Kidney epithelial cell (primary cell): Measurements from ENCODE around the gene SORBS1. TPM values are rescaled to one million over a fixed set of nuclear protein-coding genes. Genes with fewer than 3 reads are reported as not detected.

Experiments
- DNase-seq: peaks from one replicate; pipeline ENCODE4 v3.0.0-alpha.2; 2010; ENCODE audit warnings: low read depth
- H3K27me3 ChIP-seq: 2 replicates; pipeline ENCODE4 v1.6.0; 2011; ENCODE audit warnings: low read length; ENCODE audit not compliant: control insufficient read depth, insufficient read depth
- H3K36me3 ChIP-seq: 2 replicates; pipeline ENCODE4 v1.5.1; 2011; ENCODE audit warnings: low read length; ENCODE audit not compliant: control insufficient read depth, insufficient read depth
- H3K4me3 ChIP-seq: 2 replicates; pipeline ENCODE4 v1.5.1; 2011; ENCODE audit warnings: low read depth, mild to moderate bottlenecking, control low read depth, low read length
- CTCF ChIP-seq: IDR thresholded peaks from 2 replicates; pipeline ENCODE4 v1.5.1; 2011; ENCODE audit warnings: mild to moderate bottlenecking, moderate library complexity, low read length, control low read depth, inconsistent platforms; ENCODE audit not compliant: insufficient read depth, poor library complexity, severe bottlenecking
- total RNA-seq: library from RNA; depleted of rRNA; stranded (reverse); fragments of >200 nt; gene quantifications from 2 replicates; pipeline ENCODE4 v1.2.3, GENCODE V29; 2015

Gene SORBS1
- total RNA-seq, 1 donor from 2014 or later: 4.9 TPM

- Histone ChIP-seq H3K4me3 (no peak overlapping the region), H3K27me3 (no peaks in the 10 kb centered on the region), H3K36me3 (no peaks in the 10 kb centered on the region)
- DNase-seq: no peak
- no peak for TF ChIP-seq CTCF
Measured at GRCh38 chr10:95273393-95274312, 287.5 kb downstream of the SORBS1 start.

GRCh38 chr10:95268438-95268837 is 292.7 kb downstream of the SORBS1 start:
- Histone ChIP-seq H3K27me3 (no peaks in the 10 kb centered on the region), H3K36me3 (no peaks in the 10 kb centered on the region), H3K4me3 (no peak overlapping the region)
- TF ChIP-seq CTCF: no peak
- no peak for DNase-seq

GRCh38 chr10:95267251-95267650 is 293.9 kb downstream of the SORBS1 start:
- no peaks in the 10 kb centered on the region for H3K27me3 ChIP-seq
- H3K36me3 ChIP-seq: no peaks in the 10 kb centered on the region
- no peak for TF ChIP-seq CTCF
- no peak overlapping the region for H3K4me3 ChIP-seq
- no peak for DNase-seq

GRCh38 chr10:95266674-95267095 is 294.5 kb downstream of the SORBS1 start:
- Histone ChIP-seq H3K4me3 (no peak overlapping the region), H3K27me3 (no peaks in the 10 kb centered on the region), H3K36me3 (no peaks in the 10 kb centered on the region)
- DNase-seq: peak; percentile 96
- TF ChIP-seq CTCF: no peak

GRCh38 chr10:95265572-95265971 is 295.6 kb downstream of the SORBS1 start:
- no peak for TF ChIP-seq CTCF
- H3K36me3 ChIP-seq: no peaks in the 10 kb centered on the region
- no peak overlapping the region for H3K4me3 ChIP-seq
- no peaks in the 10 kb centered on the region for H3K27me3 ChIP-seq
- no peak for DNase-seq
